Measurements from ENCODE around the gene JUP. TPM values are rescaled to one million over a fixed set of nuclear protein-coding genes. Genes with fewer than 3 reads are reported as not detected.

The JUP gene
- total RNA-seq, 1 experiment from 2014 or later = 352 TPM

GRCh38 chr17:41782142-41782541 is 4.4 kb downstream of the JUP start:
- H3K27ac ChIP-seq (ENCODE audit: low read length) = peak overlapping the region; percentile 73
- H3K4me3 ChIP-seq (ENCODE audit: low read depth in 2 of 2, low read length in 2 of 2) = peak overlapping the region in 1 of 2 experiments; percentile 25; a peak in 2 of 4 replicates
- DNase-seq (ENCODE audit: low read depth, low spot score) (no peak), ATAC-seq (no peak)
- H3K36me3 ChIP-seq (ENCODE audit: control insufficient read depth, insufficient read depth, low read length) = no peaks in the 10 kb centered on the region
- TF ChIP-seq REST (IDR thresholded peaks at IDR 0.05; ENCODE audit: insufficient read depth in 1 of 2, low read depth in 2 of 2, low read length in 1 of 2) (no peak), SIN3A (IDR thresholded peaks at IDR 0.05; ENCODE audit: borderline replicate concordance, insufficient read depth, low read depth, low read length) (no peak), POLR2AphosphoS5 (IDR thresholded peaks at IDR 0.05; ENCODE audit: low read depth, low read length) (no peak), TCF7L2 (IDR thresholded peaks at IDR 0.05; ENCODE audit: low read depth, low read length) (no peak), CTCF (IDR thresholded peaks at IDR 0.05) (no peak)
- no peaks in the 10 kb centered on the region for H3K9me3 ChIP-seq (ENCODE audit: control insufficient read depth, insufficient read depth, low read depth, low read length)
- intact Hi-C loops (cut with micrococcal nuclease; ENCODE audit: unreplicated experiment) = no loop called here
- in situ Hi-C loops (cut with HindIII; ENCODE audit: low pct_unique_long_range_greater_than_20kb, low sequenced_read_pairs) = no loop called here
- H3K4me1 ChIP-seq (ENCODE audit: control insufficient read depth, insufficient read depth, low read length) = peaks cover 52% of the 10 kb centered on the region
- POLR2A ChIA-PET = no interaction called here
- BruUV-seq (replicated peaks) = no TSS peak
- H3K27me3 ChIP-seq (ENCODE audit: control insufficient read depth, insufficient read depth, low read length) = no peaks in the 10 kb centered on the region
- CTCF ChIA-PET = no interaction called here

GRCh38 chr17:41781404-41782110 is 5.0 kb downstream of the JUP start:
- ChIA-PET CTCF (interaction anchor here (0.6 kb wide), 1 partner anchor 9 kb away, joined by 7 read pairs; no protein-coding TSS in a partner anchor), POLR2A (interaction anchor here (0.6 to 0.9 kb wide), 3 partner anchors 8 to 46 kb away, joined by 7 to 11 read pairs (median 11); no protein-coding TSS in a partner anchor)
- H3K27ac ChIP-seq (ENCODE audit: low read length) = peak overlapping the region; percentile 73

More at GRCh38 chr17:41781404-41782110, 5.0 kb downstream of the JUP start:
- Histone ChIP-seq H3K4me1 (ENCODE audit: control insufficient read depth, insufficient read depth, low read length) (peaks cover 55% of the 10 kb centered on the region), H3K9me3 (ENCODE audit: control insufficient read depth, insufficient read depth, low read depth, low read length) (no peaks in the 10 kb centered on the region), H3K4me3 (ENCODE audit: low read depth in 2 of 2, low read length in 2 of 2) (peak overlapping the region in 1 of 2 experiments; percentile 25; a peak in 1 of 4 replicates), H3K36me3 (ENCODE audit: control insufficient read depth, insufficient read depth, low read length) (no peaks in the 10 kb centered on the region), H3K27me3 (ENCODE audit: control insufficient read depth, insufficient read depth, low read length) (no peaks in the 10 kb centered on the region)
- intact Hi-C loops (cut with micrococcal nuclease; ENCODE audit: unreplicated experiment) = no loop called here
- BruUV-seq (replicated peaks) = TSS peak; percentile 24
- TF ChIP-seq REST (IDR thresholded peaks at IDR 0.05; ENCODE audit: insufficient read depth in 1 of 2, low read depth in 2 of 2, low read length in 1 of 2) (no peak), SIN3A (IDR thresholded peaks at IDR 0.05; ENCODE audit: borderline replicate concordance, insufficient read depth, low read depth, low read length) (no peak), TCF7L2 (IDR thresholded peaks at IDR 0.05; ENCODE audit: low read depth, low read length) (no peak), POLR2AphosphoS5 (IDR thresholded peaks at IDR 0.05; ENCODE audit: low read depth, low read length) (no peak), CTCF (IDR thresholded peaks at IDR 0.05) (no peak)
- no peak for ATAC-seq
- in situ Hi-C loops (cut with HindIII; ENCODE audit: low pct_unique_long_range_greater_than_20kb, low sequenced_read_pairs) = no loop called here
- no peak for DNase-seq (ENCODE audit: low read depth, low spot score)
